Tibial nerve (tissue), 4 donors: ENCODE data around the gene INPP4A. TPM values are rescaled to one million over a fixed set of nuclear protein-coding genes. Genes with fewer than 3 reads are reported as not detected.

Experiments
- DNase-seq, 2 donors: peaks; one replicate each; pipeline ENCODE4 v3.0.0-alpha.2; 2019; ENCODE audit warnings: low spot score in 2 of 2
- H3K27ac ChIP-seq, 4 donors: fragments of 200-600 bp; sonication (generic) in 3 of 4; one replicate each; pipeline ENCODE4 v1.5.1; 2017 to 2019; ENCODE audit warnings: mild to moderate bottlenecking in 1 of 4
- H3K27me3 ChIP-seq, 2 donors: fragments of 200-600 bp; sonication (generic) in 1 of 2; one replicate each; pipeline versions ENCODE4 v1.5.1 to v1.6.0; 2017 to 2019
- H3K36me3 ChIP-seq, 3 donors: fragments of 200-600 bp; sonication (generic); one replicate each; pipeline ENCODE4 v1.5.1; 2018 to 2019
- H3K4me1 ChIP-seq, 4 donors: fragments of 200-600 bp; sonication (generic) in 3 of 4; one replicate each; pipeline ENCODE4 v1.5.1; 2017 to 2019
- H3K4me3 ChIP-seq, 4 donors: fragments of 200-600 bp; sonication (generic) in 3 of 4; one replicate each; pipeline ENCODE4 v1.5.1; 2017 to 2019; ENCODE audit warnings: mild to moderate bottlenecking in 1 of 4, moderate library complexity in 1 of 4
- H3K9me3 ChIP-seq, 4 donors: fragments of 200-600 bp; sonication (generic) in 3 of 4; one replicate each; pipeline ENCODE4 v1.5.1; 2017 to 2019
- CTCF ChIP-seq, 5 experiments: fragments of 200-600 bp in 3 of 5; fragments of 450-650 bp in 2 of 5; sonication (generic) in 3 of 5; IDR thresholded peaks; one replicate each; pipeline ENCODE4 v1.5.1; 2016 to 2019; ENCODE audit warnings: antibody characterized with exemption in 5 of 5, mild to moderate bottlenecking in 3 of 5, moderate library complexity in 2 of 5
- EP300 ChIP-seq, 2 donors: sonication (generic); formaldehyde crosslinking; IDR thresholded peaks; one replicate each; pipeline ENCODE4 v1.6.1; 2017; ENCODE audit warnings: antibody characterized with exemption in 2 of 2, mild to moderate bottlenecking in 1 of 2
- POLR2A ChIP-seq, 2 donors: fragments of 450-650 bp; IDR thresholded peaks; one replicate each; pipeline ENCODE4 v1.6.1; 2017; ENCODE audit warnings: antibody characterized with exemption in 2 of 2, mild to moderate bottlenecking in 2 of 2, moderate library complexity in 2 of 2
- WGBS, 2 donors: methylation state at CpG; one replicate each; pipeline ENCODE4 v1.1.5; 2018; 5-methylcytosine and 5-hydroxymethylcytosine counted together
- total RNA-seq, 4 donors: library from RNA; depleted of rRNA; stranded (reverse); fragments of >200 nt; gene quantifications; one replicate each; pipeline ENCODE4 v1.1.0, GENCODE V29; 2016

INPP4A gene
- total RNA-seq, 4 donors from 2014 or later = 23.7 to 45.0 (median 30.9) TPM

DNA sequence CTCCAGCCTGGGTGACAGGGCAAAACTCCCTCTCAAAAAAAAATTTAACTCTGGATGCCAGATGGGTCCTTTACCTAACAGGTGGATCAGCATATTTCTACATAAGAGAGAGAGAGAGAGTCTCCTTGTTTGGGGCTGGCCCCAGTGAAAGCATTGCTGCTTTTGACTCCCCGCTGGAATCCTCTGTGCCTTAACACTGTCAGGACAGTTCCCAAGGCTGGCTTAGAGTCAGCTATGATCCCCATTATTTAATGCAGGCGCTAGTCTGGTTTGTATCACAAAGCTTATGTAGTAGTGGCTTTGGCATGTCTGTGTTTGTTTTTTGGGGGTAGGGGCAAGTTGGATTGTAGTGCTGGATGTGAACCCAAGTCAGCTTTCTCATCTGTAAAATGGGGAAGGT lies 9.4 kb downstream of the INPP4A start:
- H3K27ac ChIP-seq = no peak overlapping the region
- H3K36me3 ChIP-seq = peaks cover 0 to 10% (median 0%) of the 10 kb centered on the region in 3 donors

GRCh38 chr2:98454500-98455235 lies 10.0 kb downstream of the INPP4A start:
- WGBS, 2 donors = 54 to 55% methylated on average over 6 of the region's 6 CpGs
- H3K27me3 ChIP-seq = no peaks in the 10 kb centered on the region
- peaks cover 0 to 44% (median 13%) of the 10 kb centered on the region in 4 donors for H3K4me1 ChIP-seq
- H3K4me3 ChIP-seq = no peak overlapping the region
- no peak for DNase-seq
- TF ChIP-seq CTCF (IDR thresholded peaks at IDR 0.05) (no peak), POLR2A (IDR thresholded peaks at IDR 0.05) (no peak)
- peak overlapping the region in 2 of 4 donors; percentile 14 to 28 for H3K27ac ChIP-seq
- peaks cover 0 to 10% (median 0%) of the 10 kb centered on the region in 3 donors for H3K36me3 ChIP-seq
- no peaks in the 10 kb centered on the region for H3K9me3 ChIP-seq

More for the DNA sequence above, 9.4 kb downstream of the INPP4A start:
- no peak for TF ChIP-seq EP300 (IDR thresholded peaks at IDR 0.05)
- no peak for TF ChIP-seq CTCF (IDR thresholded peaks at IDR 0.05)
- no peak for TF ChIP-seq POLR2A (IDR thresholded peaks at IDR 0.05)
- Histone ChIP-seq H3K27me3 (no peaks in the 10 kb centered on the region), H3K4me1 (peaks cover 0 to 38% (median 11%) of the 10 kb centered on the region in 4 donors), H3K9me3 (no peaks in the 10 kb centered on the region), H3K4me3 (no peak overlapping the region)
- 58 to 72% methylated on average over 2 of the region's 2 CpGs for WGBS, 2 donors
- DNase-seq = no peak

DNA sequence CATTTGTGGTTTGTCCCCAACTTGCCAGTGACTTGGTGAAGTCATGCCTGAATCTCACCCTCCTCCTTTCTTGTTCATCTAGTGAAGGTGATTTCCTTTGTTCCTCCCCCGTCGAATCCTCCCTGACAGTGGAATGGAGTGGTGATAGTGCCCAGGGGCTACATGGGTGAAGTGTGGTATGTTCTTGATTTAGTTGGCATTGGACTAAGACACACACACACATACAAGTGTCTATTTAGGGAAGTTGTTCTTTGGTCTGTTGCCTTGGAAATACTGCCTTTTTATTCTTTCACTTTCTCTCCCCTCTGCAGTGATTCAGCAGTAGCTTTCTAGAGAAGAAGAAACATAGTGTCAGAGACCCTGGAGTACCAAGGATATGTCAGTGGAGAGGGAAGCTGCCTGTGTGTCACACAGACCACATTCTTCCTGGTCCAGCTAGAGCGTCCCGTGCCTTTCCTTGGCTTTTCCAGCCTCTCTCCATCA lies 10.9 kb downstream of the INPP4A start:
- Histone ChIP-seq H3K27ac (peak overlapping the region in 2 of 4 donors; percentile 16 to 28), H3K4me1 (peaks cover 0 to 47% (median 17%) of the 10 kb centered on the region in 4 donors), H3K9me3 (no peaks in the 10 kb centered on the region), H3K4me3 (no peak overlapping the region), H3K27me3 (no peaks in the 10 kb centered on the region), H3K36me3 (peaks cover 0 to 10% (median 0%) of the 10 kb centered on the region in 3 donors)
- no peak for TF ChIP-seq POLR2A (IDR thresholded peaks at IDR 0.05)
- no peak for TF ChIP-seq EP300 (IDR thresholded peaks at IDR 0.05)
- no peak for TF ChIP-seq CTCF (IDR thresholded peaks at IDR 0.05)
- WGBS, 2 donors = 78 to 89% methylated on average over 4 of the region's 4 CpGs
- no peak for DNase-seq

DNA sequence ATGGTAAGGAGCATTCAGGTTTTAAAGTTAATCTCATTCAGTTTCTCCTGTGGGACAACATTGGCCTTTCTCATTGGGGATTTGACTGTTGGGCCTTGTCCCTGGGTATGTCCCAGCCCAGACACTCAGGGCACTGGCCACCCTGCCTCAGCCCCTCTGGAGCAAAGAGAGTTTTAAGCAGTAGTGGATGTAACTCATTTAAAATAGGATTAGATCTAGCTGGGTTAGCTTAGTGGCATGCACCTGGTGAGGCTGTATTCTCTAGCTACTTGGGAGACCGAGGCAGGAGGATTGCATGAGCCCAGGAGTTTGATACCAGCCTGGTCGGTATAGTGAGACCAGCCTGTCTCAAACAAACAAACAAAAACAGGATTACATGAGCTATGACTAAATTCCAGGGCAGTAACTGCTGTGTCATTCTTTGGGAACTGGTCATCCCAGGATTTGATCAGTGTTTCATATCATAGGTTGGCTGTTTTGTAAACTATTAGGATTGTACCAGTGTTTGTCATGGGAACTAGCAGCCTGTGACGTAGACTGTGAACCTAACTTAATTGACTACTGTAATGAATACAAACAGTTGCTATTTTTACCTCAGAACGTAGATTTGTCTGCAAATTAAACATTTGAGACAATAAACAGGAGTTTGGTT lies 12.5 kb downstream of the INPP4A start:
- H3K27ac ChIP-seq = no peak overlapping the region
- no peaks in the 10 kb centered on the region for H3K9me3 ChIP-seq
- no peak for DNase-seq
- peaks cover 0 to 10% (median 0%) of the 10 kb centered on the region in 3 donors for H3K36me3 ChIP-seq
- WGBS, 2 donors = 86% methylated on average over 4 of the region's 4 CpGs
- no peaks in the 10 kb centered on the region for H3K27me3 ChIP-seq
- no peak overlapping the region for H3K4me3 ChIP-seq
- H3K4me1 ChIP-seq = peaks cover 0 to 50% (median 25%) of the 10 kb centered on the region in 4 donors
- TF ChIP-seq EP300 (IDR thresholded peaks at IDR 0.05) = no peak
- no peak for TF ChIP-seq CTCF (IDR thresholded peaks at IDR 0.05)
- TF ChIP-seq POLR2A (IDR thresholded peaks at IDR 0.05) = no peak

DNA sequence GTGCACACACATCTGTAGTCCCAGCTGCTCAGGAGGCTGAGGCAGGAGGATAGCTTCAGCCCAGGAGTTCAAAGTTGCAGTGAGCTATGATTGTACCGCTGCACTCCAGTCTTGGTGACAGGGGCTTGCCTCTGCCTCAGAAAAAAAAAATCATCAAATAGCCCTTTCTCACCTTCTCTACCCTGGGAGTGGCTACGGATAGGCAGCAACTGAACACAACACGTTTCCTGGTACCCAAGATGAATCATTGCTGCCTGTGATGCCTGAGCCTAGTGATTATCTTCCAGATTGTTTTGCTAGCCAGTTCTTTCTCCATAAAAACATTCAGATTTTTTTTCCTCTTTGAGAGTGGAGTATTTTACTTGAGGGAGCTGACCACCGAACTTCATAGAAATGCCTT lies 13.5 kb downstream of the INPP4A start:
- Histone ChIP-seq H3K4me1 (peaks cover 0 to 44% (median 25%) of the 10 kb centered on the region in 4 donors), H3K27me3 (no peaks in the 10 kb centered on the region), H3K9me3 (no peaks in the 10 kb centered on the region), H3K27ac (no peak overlapping the region), H3K4me3 (no peak overlapping the region), H3K36me3 (peaks cover 0 to 10% (median 0%) of the 10 kb centered on the region in 3 donors)
- TF ChIP-seq EP300 (IDR thresholded peaks at IDR 0.05) = no peak
- TF ChIP-seq CTCF (IDR thresholded peaks at IDR 0.05) = no peak
- TF ChIP-seq POLR2A (IDR thresholded peaks at IDR 0.05) = no peak
- DNase-seq = no peak
- 88% methylated on average over 4 of the region's 4 CpGs for WGBS, 2 donors
